WERI-Rb-1 (cell line): Measurements from ENCODE around the gene C12orf56.
A peak's percentile ranks its signal among the peaks of the same experiment; 100 is the strongest.

Experiments used
- DNase-seq: peaks from one replicate; pipeline ENCODE4 v3.0.0-alpha.2; 2020
- H3K27ac ChIP-seq: fragments of 250-450 bp; sonication (Bioruptor Pico); 2 replicates; pipeline ENCODE4 v1.5.1; 2020; ENCODE audit warnings: mild to moderate bottlenecking, moderate library complexity
- H3K27me3 ChIP-seq: fragments of 250-450 bp; sonication (Bioruptor Pico); 2 replicates; pipeline ENCODE4 v1.5.1; 2021; ENCODE audit warnings: mild to moderate bottlenecking, low read depth, moderate library complexity; ENCODE audit not compliant: insufficient read depth, severe bottlenecking
- H3K36me3 ChIP-seq: fragments of 250-450 bp; sonication (Bioruptor Pico); 2 replicates; pipeline ENCODE4 v1.5.1; 2020; ENCODE audit warnings: mild to moderate bottlenecking, moderate library complexity
- H3K4me3 ChIP-seq: 2 replicates; pipeline ENCODE4 v1.5.1; 2011; ENCODE audit warnings: low read depth, mild to moderate bottlenecking, control low read depth, low read length
- H3K9me3 ChIP-seq: fragments of 250-450 bp; sonication (Bioruptor Pico); 2 replicates; pipeline ENCODE4 v1.5.1; 2021; ENCODE audit warnings: mild to moderate bottlenecking, moderate library complexity; ENCODE audit not compliant: severe bottlenecking
- CTCF ChIP-seq: IDR thresholded peaks from 2 replicates; pipeline ENCODE4 v1.5.1; 2011; ENCODE audit warnings: low read depth, mild to moderate bottlenecking, control low read depth, inconsistent platforms, low read length

Gene C12orf56

GRCh38 chr12:64253356-64253755 lies 137.2 kb downstream of the C12orf56 start:
- Histone ChIP-seq H3K36me3 (no peaks in the 10 kb centered on the region), H3K9me3 (no peaks in the 10 kb centered on the region), H3K27ac (no peak overlapping the region), H3K27me3 (no peaks in the 10 kb centered on the region), H3K4me3 (no peak overlapping the region)
- no peak for TF ChIP-seq CTCF
- DNase-seq = no peak

GRCh38 chr12:64252681-64253080 lies 137.9 kb downstream of the C12orf56 start:
- TF ChIP-seq CTCF = no peak
- no peak for DNase-seq

GRCh38 chr12:64243809-64244208 lies 146.7 kb downstream of the C12orf56 start:
- no peak for DNase-seq
- no peak overlapping the region for H3K27ac ChIP-seq
- no peaks in the 10 kb centered on the region for H3K9me3 ChIP-seq
- no peaks in the 10 kb centered on the region for H3K36me3 ChIP-seq
- H3K27me3 ChIP-seq = no peaks in the 10 kb centered on the region
- no peak overlapping the region for H3K4me3 ChIP-seq
- TF ChIP-seq CTCF = no peak

More at GRCh38 chr12:64252681-64253080, 137.9 kb downstream of the C12orf56 start:
- Histone ChIP-seq H3K27me3 (no peaks in the 10 kb centered on the region), H3K4me3 (no peak overlapping the region), H3K36me3 (no peaks in the 10 kb centered on the region), H3K9me3 (no peaks in the 10 kb centered on the region), H3K27ac (no peak overlapping the region)

- no peak for TF ChIP-seq CTCF
- no peak overlapping the region for H3K27ac ChIP-seq
These were observed 149.8 kb downstream of the C12orf56 start for GRCh38 chr12:64240781-64241180.

GRCh38 chr12:64237382-64237781 lies 153.2 kb downstream of the C12orf56 start:
- Histone ChIP-seq H3K27me3 (no peaks in the 10 kb centered on the region), H3K27ac (no peak overlapping the region), H3K4me3 (no peak overlapping the region), H3K9me3 (no peaks in the 10 kb centered on the region), H3K36me3 (no peaks in the 10 kb centered on the region)
- TF ChIP-seq CTCF = no peak
- DNase-seq = no peak

More at GRCh38 chr12:64240781-64241180, 149.8 kb downstream of the C12orf56 start:
- DNase-seq = no peak
- Histone ChIP-seq H3K9me3 (no peaks in the 10 kb centered on the region), H3K4me3 (no peak overlapping the region), H3K27me3 (no peaks in the 10 kb centered on the region), H3K36me3 (no peaks in the 10 kb centered on the region)

- H3K27me3 ChIP-seq = no peaks in the 10 kb centered on the region
- DNase-seq = no peak
- no peak overlapping the region for H3K4me3 ChIP-seq
- no peaks in the 10 kb centered on the region for H3K9me3 ChIP-seq
- peak; percentile 27; the same call in 1 of the 2 replicates for TF ChIP-seq CTCF
- H3K36me3 ChIP-seq = no peaks in the 10 kb centered on the region
- no peak overlapping the region for H3K27ac ChIP-seq
These were observed 154.0 kb downstream of the C12orf56 start for GRCh38 chr12:64236549-64236948.
